Activated CD4-positive, alpha-beta T cell treated with anti-CD3 and anti-CD28 coated beads, Interleukin-10, Interleukin-2, amounts not matched to agents 100 ng/mL and 50 ng/mL, durations not matched to agents 16 hours and 8 hours (primary cell): ENCODE results near the gene SPHK1.
A peak's percentile ranks its signal among the peaks of the same experiment; 100 is the strongest.
"Not testable (repeated sequence)": the region's sequence is repeated elsewhere in the genome, so short reads cannot be mapped to it uniquely, and the experiment has no call there.

ENCODE experiments used
- DNase-seq: peaks from one replicate; pipeline ENCODE4 v3.0.0-alpha.2; 2020

The SPHK1 gene

GRCh38 chr17:76384222-76384986, at the start of gene SPHK1:
Gene SPHK1, plus strand, starts transcription at chr17:76384609. Its CDS starts 1,036 bp downstream, at chr17:76385645.
- DNase-seq: peak; percentile 84

- no peak for DNase-seq
Measured at GRCh38 chr17:76335716-76336381, 48.6 kb upstream of the SPHK1 start.

- no peak for DNase-seq
Measured at GRCh38 chr17:76336756-76337412, 47.5 kb upstream of the SPHK1 start.

- no peak for DNase-seq
Measured at GRCh38 chr17:76337413-76337777, 47.0 kb upstream of the SPHK1 start.

GRCh38 chr17:76341301-76341700, 43.1 kb upstream of the SPHK1 start:
- no peak for DNase-seq

GRCh38 chr17:76343106-76343505, 41.3 kb upstream of the SPHK1 start:
- no peak for DNase-seq

- no peak for DNase-seq
Measured at GRCh38 chr17:76345377-76345974, 38.9 kb upstream of the SPHK1 start.

- not testable (repeated sequence) for DNase-seq
Measured at GRCh38 chr17:76346936-76347335, 37.5 kb upstream of the SPHK1 start.

- no peak for DNase-seq
Measured at GRCh38 chr17:76350463-76350862, 33.9 kb upstream of the SPHK1 start.

- DNase-seq: no peak
Measured at GRCh38 chr17:76351526-76352071, 32.8 kb upstream of the SPHK1 start.

GRCh38 chr17:76353004-76353598, 31.3 kb upstream of the SPHK1 start:
- peak; percentile 15 for DNase-seq

- peak; percentile 90 for DNase-seq
Measured at GRCh38 chr17:76353599-76354316, 30.7 kb upstream of the SPHK1 start, which contains the start of gene PRPSAP1. Gene PRPSAP1, minus strand, starts transcription at chr17:76353916. Its CDS starts 213 bp downstream, at chr17:76353703.

- no peak for DNase-seq
Measured at GRCh38 chr17:76354317-76354729, 30.1 kb upstream of the SPHK1 start.

- peak; percentile 44 for DNase-seq
Measured at GRCh38 chr17:76354747-76355310, 29.6 kb upstream of the SPHK1 start.

- no peak for DNase-seq
Measured at GRCh38 chr17:76356803-76357456, 27.5 kb upstream of the SPHK1 start.

- no peak for DNase-seq
Measured at GRCh38 chr17:76357597-76358158, 26.7 kb upstream of the SPHK1 start.

- DNase-seq: no peak
Measured at GRCh38 chr17:76359375-76359774, 25.0 kb upstream of the SPHK1 start.

GRCh38 chr17:76359776-76360175, 24.6 kb upstream of the SPHK1 start:
- DNase-seq: not testable (repeated sequence)

- DNase-seq: no peak
Measured at GRCh38 chr17:76360461-76360860, 23.9 kb upstream of the SPHK1 start.

- no peak for DNase-seq
Measured at GRCh38 chr17:76363107-76363842, 21.1 kb upstream of the SPHK1 start.
